H9 (cell line): ENCODE results near the gene ZNF407. TPM values are rescaled to one million over a fixed set of nuclear protein-coding genes. Genes with fewer than 3 reads are reported as not detected.

Experiments used
- DNase-seq: peaks from one replicate; pipeline ENCODE4 v3.0.0-alpha.2; 2017
- H2AFZ ChIP-seq: one replicate; pipeline ENCODE4 v1.6.1; 2013; ENCODE audit warnings: mild to moderate bottlenecking, low read length, control low read depth, moderate library complexity
- H2AK5ac ChIP-seq: 2 replicates; pipeline ENCODE4 v1.6.1; 2013; ENCODE audit warnings: low read length, control low read depth, mixed read lengths; ENCODE audit not compliant: insufficient read length
- H2BK120ac ChIP-seq: one replicate; pipeline ENCODE4 v1.6.1; 2013; ENCODE audit warnings: low read depth, mild to moderate bottlenecking, low read length, control low read depth, inconsistent platforms; ENCODE audit not compliant: poor library complexity, severe bottlenecking
- H2BK12ac ChIP-seq: 2 replicates; pipeline ENCODE4 v1.6.1; 2013; ENCODE audit warnings: low read length, control low read depth, mixed read lengths, low read depth; ENCODE audit not compliant: insufficient read length
- H2BK15ac ChIP-seq: 2 replicates; pipeline ENCODE4 v1.6.1; 2013; ENCODE audit warnings: low read depth, low read length, control low read depth
- H2BK20ac ChIP-seq: one replicate; pipeline ENCODE4 v1.6.1; 2013; ENCODE audit warnings: low read depth, mild to moderate bottlenecking, low read length, control low read depth, inconsistent platforms; ENCODE audit not compliant: poor library complexity, severe bottlenecking
- H2BK5ac ChIP-seq: 2 replicates; pipeline ENCODE4 v1.6.1; 2013; ENCODE audit warnings: low read length, control low read depth, mixed read lengths; ENCODE audit not compliant: insufficient read length
- H3K14ac ChIP-seq: 2 replicates; pipeline ENCODE4 v1.6.1; 2013; ENCODE audit warnings: low read length, control low read depth; ENCODE audit not compliant: insufficient read depth
- H3K18ac ChIP-seq: 2 replicates; pipeline ENCODE4 v1.6.1; 2013; ENCODE audit warnings: low read depth, mild to moderate bottlenecking, mixed read lengths, low read length, control low read depth; ENCODE audit not compliant: insufficient read length
- H3K23ac ChIP-seq: 2 replicates; pipeline ENCODE4 v1.6.1; 2013; ENCODE audit warnings: low read length, control low read depth, mixed read lengths, low read depth; ENCODE audit not compliant: insufficient read length
- H3K23me2 ChIP-seq: 2 replicates; pipeline ENCODE4 v1.6.1; 2013; ENCODE audit warnings: low read depth, mild to moderate bottlenecking, mixed read lengths, low read length, control low read depth; ENCODE audit not compliant: insufficient read length, poor library complexity, severe bottlenecking
- H3K27ac ChIP-seq: 2 replicates; pipeline ENCODE4 v1.5.1; 2013; ENCODE audit warnings: low read length, control low read depth, mixed read lengths, low read depth; ENCODE audit not compliant: insufficient read length
- H3K27me3 ChIP-seq: 2 replicates; pipeline ENCODE4 v1.6.1; 2013; ENCODE audit warnings: low read length, control low read depth, inconsistent platforms; ENCODE audit not compliant: insufficient read depth
- H3K4ac ChIP-seq: 2 replicates; pipeline ENCODE4 v1.6.1; 2013; ENCODE audit warnings: low read depth, mild to moderate bottlenecking, control low read depth, inconsistent platforms, low read length, moderate library complexity
- H3K4me1 ChIP-seq: 2 replicates; pipeline ENCODE4 v1.6.1; 2013; ENCODE audit warnings: low read length, control low read depth, inconsistent platforms; ENCODE audit not compliant: insufficient read depth
- H3K4me2 ChIP-seq: 2 replicates; pipeline ENCODE4 v1.6.1; 2013; ENCODE audit warnings: low read length, control low read depth, mixed read lengths; ENCODE audit not compliant: insufficient read length, insufficient read depth
- H3K56ac ChIP-seq: 2 replicates; pipeline ENCODE4 v1.6.1; 2013; ENCODE audit warnings: low read depth, mild to moderate bottlenecking, mixed read lengths, low read length, control low read depth; ENCODE audit not compliant: insufficient read length
- H3K79me1 ChIP-seq: 2 replicates; pipeline ENCODE4 v1.6.1; 2013; ENCODE audit warnings: low read depth, mild to moderate bottlenecking, moderate library complexity, low read length, control low read depth, inconsistent platforms; ENCODE audit not compliant: insufficient read depth, poor library complexity, severe bottlenecking
- H3K79me2 ChIP-seq: 2 replicates; pipeline ENCODE4 v1.6.1; 2013; ENCODE audit warnings: low read length, control low read depth, inconsistent platforms; ENCODE audit not compliant: insufficient read depth
- H3K9ac ChIP-seq: 2 replicates; pipeline ENCODE4 v1.6.1; 2013; ENCODE audit warnings: low read length, control low read depth, mixed read lengths; ENCODE audit not compliant: insufficient read length; ENCODE audit errors: extremely low read depth
- H3K9me3 ChIP-seq: one replicate; pipeline ENCODE4 v1.6.1; 2013; ENCODE audit warnings: low read depth, low read length, inconsistent platforms; ENCODE audit not compliant: control insufficient read depth
- H3T11ph ChIP-seq: one replicate; pipeline ENCODE4 v1.6.1; 2013; ENCODE audit warnings: mild to moderate bottlenecking, low read length, control low read depth, inconsistent platforms
- H4K20me1 ChIP-seq: one replicate; pipeline ENCODE4 v1.6.1; 2013; ENCODE audit not compliant: control insufficient read depth, insufficient read length, insufficient read depth
- H4K5ac ChIP-seq: 2 replicates; pipeline ENCODE4 v1.6.1; 2013; ENCODE audit warnings: low read depth, mild to moderate bottlenecking, mixed read lengths, low read length, control low read depth; ENCODE audit not compliant: insufficient read length
- H4K8ac ChIP-seq: replicated peaks from 2 replicates; pipeline ENCODE4 v1.6.1; 2013; ENCODE audit warnings: low read length, control low read depth, mixed read lengths, low read depth; ENCODE audit not compliant: insufficient read length
- H4K91ac ChIP-seq: 2 replicates; pipeline ENCODE4 v1.6.1; 2013; ENCODE audit warnings: low read depth, mild to moderate bottlenecking, moderate library complexity, mixed read lengths, low read length, control low read depth; ENCODE audit not compliant: insufficient read length
- H3K27ac Mint-ChIP-seq, 3 experiments: 2 replicates in 2 of 3; 3 replicates in 1 of 3; pipeline ENCODE4 v1.8.0; 2020 to 2021; ENCODE audit warnings: mixed read lengths in 3 of 3, mild to moderate bottlenecking in 1 of 3, moderate library complexity in 1 of 3
- H3K27me3 Mint-ChIP-seq: 2 replicates; pipeline ENCODE4 v1.8.0; 2021; ENCODE audit warnings: low read depth, mild to moderate bottlenecking, moderate library complexity, mixed read lengths
- H3K36me3 Mint-ChIP-seq, 3 experiments: 2 replicates in 2 of 3; 3 replicates in 1 of 3; pipeline ENCODE4 v1.8.0; 2020 to 2021; ENCODE audit warnings: low read depth in 3 of 3, mixed read lengths in 3 of 3; ENCODE audit not compliant: insufficient read depth in 1 of 3
- H3K4me1 Mint-ChIP-seq, 2 experiments: 2 replicates each; pipeline ENCODE4 v1.8.0; 2020; ENCODE audit warnings: mixed read lengths in 2 of 2
- H3K4me3 Mint-ChIP-seq, 2 experiments: 2 replicates in 1 of 2; 3 replicates in 1 of 2; pipeline ENCODE4 v1.8.0; 2020 to 2021; ENCODE audit warnings: mild to moderate bottlenecking in 2 of 2, mixed read lengths in 2 of 2, moderate library complexity in 1 of 2
- H3K9me3 Mint-ChIP-seq, 2 experiments: 2 replicates in 1 of 2; 3 replicates in 1 of 2; pipeline ENCODE4 v1.8.0; 2020; ENCODE audit warnings: mild to moderate bottlenecking in 2 of 2, mixed read lengths in 2 of 2, moderate library complexity in 1 of 2
- WGBS: extraction: QIAGEN DNeasy Blood & Tissue Kit; methylation state at CpG from one replicate; pipeline ENCODE4 v1.1.7; 2013; ENCODE audit warnings: missing lambda C conversion rate, low lambda C conversion rate, mixed read lengths; ENCODE audit not compliant: insufficient read length; ENCODE audit errors: extremely low coverage; 5-methylcytosine and 5-hydroxymethylcytosine counted together
- total RNA-seq: library from RNA; stranded (reverse); gene quantifications from 2 replicates; pipeline ENCODE4 v1.2.1, GENCODE V29; 2021
- TF ChIP-seq, protein P1 (sequence below): fragments of 200-600 bp; sonication (generic); conservative IDR thresholded peaks from 3 replicates; pipeline ENCODE4 v1.8.0; 2021; ENCODE audit warnings: antibody characterized with exemption, mild to moderate bottlenecking

The ZNF407 gene
- total RNA-seq, 1 experiment from 2014 or later: 8.7 TPM

DNA sequence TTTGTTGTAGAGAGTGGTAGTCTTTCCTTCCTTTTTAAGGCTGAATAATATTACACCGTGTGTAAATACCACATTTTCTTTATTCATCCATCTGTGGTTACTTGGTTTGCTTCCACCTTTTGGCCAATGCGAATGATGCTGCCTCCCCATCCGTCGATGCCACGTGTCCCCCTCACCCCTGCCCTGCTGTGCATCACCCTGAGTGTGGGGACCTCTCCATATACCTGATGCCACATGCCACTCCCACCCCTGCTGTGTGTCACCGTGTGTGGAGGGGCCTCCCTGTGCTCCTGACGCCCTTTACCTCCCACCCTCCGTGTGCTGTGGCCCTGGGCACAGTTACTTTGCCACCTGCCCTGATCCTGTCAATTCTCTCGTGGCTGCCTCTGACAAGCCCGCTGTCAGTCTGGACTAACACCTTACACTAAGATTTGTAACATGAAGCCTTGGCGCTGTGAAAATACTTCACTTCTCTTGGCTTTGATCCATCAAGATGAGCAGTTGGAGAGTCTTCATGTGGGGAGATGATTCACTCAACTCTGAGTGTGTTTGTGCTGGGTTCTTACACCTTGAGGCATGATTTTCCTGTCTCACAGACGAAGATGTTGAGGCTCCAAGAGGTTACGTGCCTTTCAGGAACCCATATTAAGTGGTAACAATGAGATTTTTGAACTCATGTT lies 234.0 kb downstream of the ZNF407 start:
- Histone ChIP-seq H3K18ac (no peak overlapping the region), H3K23me2 (no peaks in the 10 kb centered on the region), H3K23ac (no peak overlapping the region), H3K27me3 (no peaks in the 10 kb centered on the region), H3K79me2 (no peaks in the 10 kb centered on the region), H2BK5ac (no peak overlapping the region), H3K9ac (no peak overlapping the region), H2AK5ac (no peak overlapping the region), H3K9me3 (no peaks in the 10 kb centered on the region), H3K27ac (no peak overlapping the region), H2BK20ac (no peak overlapping the region), H2BK120ac (no peak overlapping the region), H3T11ph (no peak overlapping the region), H2AFZ (no peak overlapping the region), H2BK15ac (no peak overlapping the region), H3K4me1 (no peaks in the 10 kb centered on the region; the same call in 1 of the 2 replicates), H4K5ac (no peak overlapping the region), H4K8ac (no peak overlapping the region), H3K56ac (no peak overlapping the region), H3K79me1 (no peaks in the 10 kb centered on the region), H4K20me1 (no peaks in the 10 kb centered on the region), H2BK12ac (no peak overlapping the region), H3K4ac (no peak overlapping the region), H3K4me2 (no peak overlapping the region), H4K91ac (no peak overlapping the region), H3K14ac (no peak overlapping the region)
- no peaks in the 10 kb centered on the region for H3K36me3 Mint-ChIP-seq
- no peak overlapping the region for H3K4me3 Mint-ChIP-seq
- DNase-seq: no peak
- TF ChIP-seq, protein P1, sequence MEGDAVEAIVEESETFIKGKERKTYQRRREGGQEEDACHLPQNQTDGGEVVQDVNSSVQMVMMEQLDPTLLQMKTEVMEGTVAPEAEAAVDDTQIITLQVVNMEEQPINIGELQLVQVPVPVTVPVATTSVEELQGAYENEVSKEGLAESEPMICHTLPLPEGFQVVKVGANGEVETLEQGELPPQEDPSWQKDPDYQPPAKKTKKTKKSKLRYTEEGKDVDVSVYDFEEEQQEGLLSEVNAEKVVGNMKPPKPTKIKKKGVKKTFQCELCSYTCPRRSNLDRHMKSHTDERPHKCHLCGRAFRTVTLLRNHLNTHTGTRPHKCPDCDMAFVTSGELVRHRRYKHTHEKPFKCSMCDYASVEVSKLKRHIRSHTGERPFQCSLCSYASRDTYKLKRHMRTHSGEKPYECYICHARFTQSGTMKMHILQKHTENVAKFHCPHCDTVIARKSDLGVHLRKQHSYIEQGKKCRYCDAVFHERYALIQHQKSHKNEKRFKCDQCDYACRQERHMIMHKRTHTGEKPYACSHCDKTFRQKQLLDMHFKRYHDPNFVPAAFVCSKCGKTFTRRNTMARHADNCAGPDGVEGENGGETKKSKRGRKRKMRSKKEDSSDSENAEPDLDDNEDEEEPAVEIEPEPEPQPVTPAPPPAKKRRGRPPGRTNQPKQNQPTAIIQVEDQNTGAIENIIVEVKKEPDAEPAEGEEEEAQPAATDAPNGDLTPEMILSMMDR: no peak
- H3K9me3 Mint-ChIP-seq: no peaks in the 10 kb centered on the region
- H3K4me1 Mint-ChIP-seq: peaks cover 12 to 21% of the 10 kb centered on the region in 2 experiments
- H3K27ac Mint-ChIP-seq: peak overlapping the region in 1 of 3 experiments; percentile 22; a peak in 1 of 7 replicates
- WGBS: no CpG with 5 or more reads among the region's 13 CpGs
- H3K27me3 Mint-ChIP-seq: no peaks in the 10 kb centered on the region
